GM10266 (cell line): ENCODE data around the gene WBP11.

Experiments
- DNase-seq: peaks from one replicate; pipeline ENCODE4 v3.0.0; 2012; ENCODE audit errors: extremely low spot score
- TF ChIP-seq, protein P1 (sequence below): IDR thresholded peaks from 2 replicates; pipeline ENCODE4 v1.5.1; 2012; ENCODE audit warnings: mild to moderate bottlenecking, low read depth; ENCODE audit not compliant: control insufficient read depth, insufficient read depth; ENCODE audit errors: missing control alignments

The WBP11 gene

DNA sequence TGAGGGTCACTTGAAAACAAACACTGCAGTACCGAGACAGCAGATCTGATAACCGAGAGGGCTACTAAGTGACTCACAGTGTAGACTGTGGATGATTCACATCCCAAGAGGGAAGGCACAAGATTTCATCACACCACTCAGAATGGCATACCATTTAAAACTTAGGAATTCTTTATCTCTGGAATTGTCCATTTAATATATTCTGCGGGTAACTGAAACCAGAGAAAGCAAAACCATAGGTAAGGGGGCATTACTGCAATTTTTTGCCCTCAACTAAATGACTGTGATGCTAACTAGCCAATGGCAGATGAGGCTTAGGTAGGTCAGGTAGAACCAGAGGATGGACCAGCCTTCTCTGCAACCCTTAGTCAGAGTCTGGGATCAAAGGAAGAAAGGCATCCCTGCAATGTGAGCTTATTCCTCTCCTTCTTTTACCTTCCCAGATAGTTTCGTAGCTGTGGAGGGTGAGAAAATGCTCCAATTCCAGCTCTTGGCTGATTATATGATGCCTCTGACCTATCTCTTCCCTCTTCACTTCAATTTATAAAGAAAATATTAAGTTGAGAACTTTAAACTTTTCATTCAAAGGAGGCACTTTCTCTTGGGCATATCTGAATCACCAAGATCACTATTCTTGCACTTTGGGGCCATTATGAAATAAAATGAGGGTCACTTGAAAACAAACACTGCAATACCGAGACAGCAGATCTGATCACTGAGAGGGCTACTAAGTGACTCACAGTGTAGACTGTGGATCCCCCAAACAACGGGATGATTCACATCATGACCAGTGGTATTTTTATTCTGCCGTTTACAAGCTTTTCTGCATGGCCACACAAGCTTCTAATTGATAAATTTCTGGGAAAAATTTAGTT lies 33.3 kb upstream of the WBP11 start:
- no peak for DNase-seq
- TF ChIP-seq, protein P1, sequence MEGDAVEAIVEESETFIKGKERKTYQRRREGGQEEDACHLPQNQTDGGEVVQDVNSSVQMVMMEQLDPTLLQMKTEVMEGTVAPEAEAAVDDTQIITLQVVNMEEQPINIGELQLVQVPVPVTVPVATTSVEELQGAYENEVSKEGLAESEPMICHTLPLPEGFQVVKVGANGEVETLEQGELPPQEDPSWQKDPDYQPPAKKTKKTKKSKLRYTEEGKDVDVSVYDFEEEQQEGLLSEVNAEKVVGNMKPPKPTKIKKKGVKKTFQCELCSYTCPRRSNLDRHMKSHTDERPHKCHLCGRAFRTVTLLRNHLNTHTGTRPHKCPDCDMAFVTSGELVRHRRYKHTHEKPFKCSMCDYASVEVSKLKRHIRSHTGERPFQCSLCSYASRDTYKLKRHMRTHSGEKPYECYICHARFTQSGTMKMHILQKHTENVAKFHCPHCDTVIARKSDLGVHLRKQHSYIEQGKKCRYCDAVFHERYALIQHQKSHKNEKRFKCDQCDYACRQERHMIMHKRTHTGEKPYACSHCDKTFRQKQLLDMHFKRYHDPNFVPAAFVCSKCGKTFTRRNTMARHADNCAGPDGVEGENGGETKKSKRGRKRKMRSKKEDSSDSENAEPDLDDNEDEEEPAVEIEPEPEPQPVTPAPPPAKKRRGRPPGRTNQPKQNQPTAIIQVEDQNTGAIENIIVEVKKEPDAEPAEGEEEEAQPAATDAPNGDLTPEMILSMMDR: no peak

DNA sequence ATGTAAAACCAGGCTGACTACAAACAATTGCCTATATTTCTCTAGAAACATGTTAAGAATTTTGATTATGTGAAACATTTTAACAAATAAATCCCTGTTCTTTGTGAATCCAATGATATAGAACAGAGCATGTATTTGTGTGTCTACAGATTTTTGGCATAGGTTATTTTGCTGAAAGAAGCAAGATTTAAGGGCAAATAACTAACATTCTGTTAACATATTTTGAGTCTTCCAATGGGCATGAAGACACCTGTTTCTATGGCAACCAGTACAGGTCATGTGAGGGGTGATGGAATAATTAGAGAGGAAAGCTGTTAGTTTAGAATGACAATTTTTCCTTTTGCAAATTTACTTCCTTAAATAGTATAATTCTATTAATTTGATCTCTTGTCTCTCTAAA lies 31.2 kb upstream of the WBP11 start:
- TF ChIP-seq, protein P1: no peak
- no peak for DNase-seq

DNA sequence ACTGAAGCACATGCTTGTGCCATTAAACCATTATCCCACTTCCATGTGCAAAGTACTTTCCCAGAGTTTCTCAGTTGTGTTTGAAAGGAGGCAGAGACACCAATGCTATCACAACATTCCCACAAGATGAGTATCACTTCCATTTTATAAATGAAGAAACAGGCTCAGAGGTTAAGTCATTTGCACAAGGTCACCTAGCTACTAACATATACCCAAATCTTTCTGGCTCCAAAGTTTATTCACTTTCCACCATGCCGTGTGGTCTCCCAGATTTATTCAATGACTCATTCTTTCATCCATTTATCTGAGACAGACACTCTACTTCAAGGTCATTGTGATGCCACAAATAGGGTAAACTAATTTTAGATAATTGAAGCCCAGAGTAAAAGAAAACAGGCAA lies 30.7 kb upstream of the WBP11 start:
- TF ChIP-seq, protein P1: no peak
- no peak for DNase-seq

DNA sequence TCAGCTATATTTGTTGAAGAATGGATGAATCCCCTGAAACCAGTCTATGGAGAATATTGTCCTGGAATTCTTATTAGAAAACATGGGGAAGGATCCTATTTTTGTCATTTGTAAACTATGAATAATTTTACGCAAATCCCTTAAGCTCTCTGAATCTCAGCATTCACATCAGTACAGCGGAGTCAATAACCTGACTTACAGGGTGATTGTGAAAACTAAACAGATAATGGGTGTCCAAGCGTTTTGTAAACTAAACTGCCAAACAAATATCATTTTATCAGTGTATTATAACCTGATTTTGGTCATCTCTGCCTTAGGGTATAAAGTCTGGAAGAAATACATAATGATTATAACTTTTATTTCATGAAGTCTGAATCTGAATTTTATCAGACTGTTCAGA lies 30.1 kb upstream of the WBP11 start:
- TF ChIP-seq, protein P1: no peak
- no peak for DNase-seq

DNA sequence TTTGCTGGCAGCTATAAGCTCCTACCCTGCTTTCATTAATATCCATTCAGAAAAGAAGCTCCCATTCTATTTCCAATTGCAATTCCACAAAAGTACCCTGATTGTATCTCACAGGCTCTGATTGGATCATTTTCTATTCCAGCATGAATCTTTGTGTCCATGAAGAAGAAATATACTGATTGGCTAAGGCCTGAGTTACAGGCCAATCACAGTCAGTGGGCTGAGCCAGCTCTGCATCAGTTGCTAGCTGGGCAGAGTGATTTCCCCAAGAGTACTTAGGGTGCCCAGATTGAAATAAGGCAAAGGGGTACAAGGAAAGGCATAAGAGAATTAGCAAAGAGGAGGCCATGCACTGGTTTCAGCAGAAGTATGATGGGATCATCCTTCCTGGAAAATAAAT lies 25.6 kb upstream of the WBP11 start:
- TF ChIP-seq, protein P1: no peak
- DNase-seq: peak; percentile 18

DNA sequence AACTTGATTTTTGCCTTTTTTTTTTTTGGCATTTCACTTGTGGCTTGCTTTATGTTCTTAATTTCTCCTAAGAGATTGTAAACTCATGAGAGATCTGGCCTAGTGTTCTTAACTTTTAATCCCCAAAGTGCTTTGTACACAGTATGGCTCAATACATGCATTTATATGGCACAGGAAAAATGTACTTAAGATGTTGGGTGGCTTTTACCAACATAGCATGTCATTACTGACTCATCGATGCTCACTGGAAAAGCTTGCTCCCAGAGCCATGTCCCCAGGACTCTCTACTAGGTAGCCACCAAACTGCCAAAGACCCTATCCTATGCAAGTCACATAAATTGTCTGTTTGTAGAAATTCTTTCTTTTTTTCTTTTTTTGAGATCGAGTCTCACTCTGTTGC lies 23.8 kb upstream of the WBP11 start:
- no peak for DNase-seq
- TF ChIP-seq, protein P1: no peak

DNA sequence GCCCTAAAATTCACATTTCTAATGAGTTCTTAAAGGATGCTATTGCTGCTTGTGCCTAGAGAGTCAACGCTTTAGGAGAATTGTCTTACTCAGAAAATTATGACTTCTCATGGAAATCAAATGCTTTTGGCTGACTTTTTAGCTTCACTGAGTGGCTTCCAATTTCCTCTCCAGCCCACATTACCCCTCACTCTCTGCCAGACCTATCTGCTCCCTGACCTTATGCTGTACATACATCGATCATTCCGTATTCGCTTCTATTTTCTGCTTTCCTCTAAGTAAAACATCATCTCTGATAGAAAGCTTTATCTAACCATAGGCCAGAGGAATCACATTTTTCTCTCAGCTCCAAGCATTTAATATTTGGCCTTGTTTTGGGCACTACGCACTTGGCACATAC lies 23.2 kb upstream of the WBP11 start:
- TF ChIP-seq, protein P1: no peak
- no peak for DNase-seq
